ENCODE measurements around the gene CAMK4. TPM values are rescaled to one million over a fixed set of nuclear protein-coding genes. Genes with fewer than 3 reads are reported as not detected.

The CAMK4 gene
- total and polyA plus RNA-seq, 2 donors (not counting 1 experiment from before 2014, with no cell fraction given), result 0.83 to 5.9 TPM

- no peaks in the 10 kb centered on the region for H3K79me2 ChIP-seq (ENCODE audit: control insufficient read depth, insufficient read depth, low read length)
- peaks cover 2% of the 10 kb centered on the region for H3K4me1 ChIP-seq (ENCODE audit: control insufficient read depth, extremely low read depth, insufficient read depth, low read length)
- no peaks in the 10 kb centered on the region for H3K9me3 ChIP-seq (ENCODE audit: control insufficient read depth, insufficient read depth, low read depth, low read length)
- no peaks in the 10 kb centered on the region for H4K20me1 ChIP-seq (ENCODE audit: control insufficient read depth, extremely low read depth, insufficient read depth, low read length)
- H3K4me2 ChIP-seq (ENCODE audit: extremely low read depth, insufficient read depth, low read length), result no peak overlapping the region
- no peak overlapping the region for H3K9ac ChIP-seq (ENCODE audit: insufficient read depth, low read length)
- no peaks in the 10 kb centered on the region for H3K27me3 ChIP-seq (ENCODE audit: control insufficient read depth, insufficient read depth, low read length)
- no peak for TF ChIP-seq EZH2 (IDR thresholded peaks at IDR 0.05; ENCODE audit: low read length, missing control alignments)
- TF ChIP-seq, protein P1, sequence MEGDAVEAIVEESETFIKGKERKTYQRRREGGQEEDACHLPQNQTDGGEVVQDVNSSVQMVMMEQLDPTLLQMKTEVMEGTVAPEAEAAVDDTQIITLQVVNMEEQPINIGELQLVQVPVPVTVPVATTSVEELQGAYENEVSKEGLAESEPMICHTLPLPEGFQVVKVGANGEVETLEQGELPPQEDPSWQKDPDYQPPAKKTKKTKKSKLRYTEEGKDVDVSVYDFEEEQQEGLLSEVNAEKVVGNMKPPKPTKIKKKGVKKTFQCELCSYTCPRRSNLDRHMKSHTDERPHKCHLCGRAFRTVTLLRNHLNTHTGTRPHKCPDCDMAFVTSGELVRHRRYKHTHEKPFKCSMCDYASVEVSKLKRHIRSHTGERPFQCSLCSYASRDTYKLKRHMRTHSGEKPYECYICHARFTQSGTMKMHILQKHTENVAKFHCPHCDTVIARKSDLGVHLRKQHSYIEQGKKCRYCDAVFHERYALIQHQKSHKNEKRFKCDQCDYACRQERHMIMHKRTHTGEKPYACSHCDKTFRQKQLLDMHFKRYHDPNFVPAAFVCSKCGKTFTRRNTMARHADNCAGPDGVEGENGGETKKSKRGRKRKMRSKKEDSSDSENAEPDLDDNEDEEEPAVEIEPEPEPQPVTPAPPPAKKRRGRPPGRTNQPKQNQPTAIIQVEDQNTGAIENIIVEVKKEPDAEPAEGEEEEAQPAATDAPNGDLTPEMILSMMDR (conservative IDR thresholded peaks at IDR 0.05 in 1 of 2, IDR thresholded peaks at IDR 0.05 in 1 of 2; ENCODE audit: low read depth in 1 of 2, low read length in 2 of 2), result no peak
- no peak overlapping the region for H3K4me3 ChIP-seq (replicated peaks in 1 of 4; ENCODE audit: control extremely low read depth in 1 of 4, insufficient read depth in 1 of 4, low read depth in 3 of 4, low read length in 4 of 4)
- DNase-seq (ENCODE audit: low read depth in 2 of 2), result no peak
- no peaks in the 10 kb centered on the region for H3K36me3 ChIP-seq (ENCODE audit: control insufficient read depth, insufficient read depth, low read length)
- H2AFZ ChIP-seq (ENCODE audit: low read length), result no peak overlapping the region
- H3K27ac ChIP-seq (ENCODE audit: insufficient read depth, low read length), result no peak overlapping the region
Observed at GRCh38 chr5:111385970-111386831, 162.0 kb downstream of the CAMK4 start.

DNA sequence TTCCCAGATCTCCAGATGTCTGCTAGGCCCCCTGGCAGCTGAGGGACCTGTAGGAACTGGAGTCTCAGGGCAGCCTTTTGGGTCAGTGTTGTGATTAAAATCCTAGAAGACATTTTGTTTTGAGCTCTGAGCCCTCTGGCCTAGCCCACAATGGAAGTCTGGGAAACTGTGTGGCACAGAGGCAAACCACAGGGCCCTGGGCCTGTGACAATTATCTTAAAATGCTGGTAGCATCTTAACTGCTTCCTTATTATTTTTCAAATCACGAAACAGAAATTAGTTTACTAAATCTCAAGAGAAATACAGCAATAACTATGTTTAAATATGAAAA is 162.6 kb downstream of the CAMK4 start:
- no peak overlapping the region for H3K27ac ChIP-seq (ENCODE audit: insufficient read depth, low read length)
- no peak overlapping the region for H2AFZ ChIP-seq (ENCODE audit: low read length)
- H3K4me1 ChIP-seq (ENCODE audit: control insufficient read depth, extremely low read depth, insufficient read depth, low read length), result peaks cover 2% of the 10 kb centered on the region

GRCh38 chr5:111387361-111387760 is 163.2 kb downstream of the CAMK4 start:
- Histone ChIP-seq H3K4me2 (ENCODE audit: extremely low read depth, insufficient read depth, low read length) (no peak overlapping the region), H3K79me2 (ENCODE audit: control insufficient read depth, insufficient read depth, low read length) (no peaks in the 10 kb centered on the region), H2AFZ (ENCODE audit: low read length) (no peak overlapping the region), H3K27ac (ENCODE audit: insufficient read depth, low read length) (no peak overlapping the region), H3K4me3 (replicated peaks in 1 of 4; ENCODE audit: control extremely low read depth in 1 of 4, insufficient read depth in 1 of 4, low read depth in 3 of 4, low read length in 4 of 4) (no peak overlapping the region), H3K36me3 (ENCODE audit: control insufficient read depth, insufficient read depth, low read length) (no peaks in the 10 kb centered on the region), H3K27me3 (ENCODE audit: control insufficient read depth, insufficient read depth, low read length) (no peaks in the 10 kb centered on the region), H3K9me3 (ENCODE audit: control insufficient read depth, insufficient read depth, low read depth, low read length) (no peaks in the 10 kb centered on the region), H3K9ac (ENCODE audit: insufficient read depth, low read length) (no peak overlapping the region), H3K4me1 (ENCODE audit: control insufficient read depth, extremely low read depth, insufficient read depth, low read length) (peaks cover 2% of the 10 kb centered on the region), H4K20me1 (ENCODE audit: control insufficient read depth, extremely low read depth, insufficient read depth, low read length) (no peaks in the 10 kb centered on the region)
- DNase-seq (ENCODE audit: low read depth in 2 of 2), result no peak
- TF ChIP-seq, protein P1 (conservative IDR thresholded peaks at IDR 0.05 in 1 of 2, IDR thresholded peaks at IDR 0.05 in 1 of 2; ENCODE audit: low read depth in 1 of 2, low read length in 2 of 2), result no peak
- TF ChIP-seq EZH2 (IDR thresholded peaks at IDR 0.05; ENCODE audit: low read length, missing control alignments), result no peak

More for the DNA sequence above, 162.6 kb downstream of the CAMK4 start:
- no peaks in the 10 kb centered on the region for H3K9me3 ChIP-seq (ENCODE audit: control insufficient read depth, insufficient read depth, low read depth, low read length)
- no peak overlapping the region for H3K4me2 ChIP-seq (ENCODE audit: extremely low read depth, insufficient read depth, low read length)
- H3K36me3 ChIP-seq (ENCODE audit: control insufficient read depth, insufficient read depth, low read length), result no peaks in the 10 kb centered on the region
- no peaks in the 10 kb centered on the region for H3K27me3 ChIP-seq (ENCODE audit: control insufficient read depth, insufficient read depth, low read length)
- no peaks in the 10 kb centered on the region for H4K20me1 ChIP-seq (ENCODE audit: control insufficient read depth, extremely low read depth, insufficient read depth, low read length)
- no peaks in the 10 kb centered on the region for H3K79me2 ChIP-seq (ENCODE audit: control insufficient read depth, insufficient read depth, low read length)
- H3K9ac ChIP-seq (ENCODE audit: insufficient read depth, low read length), result no peak overlapping the region
- H3K4me3 ChIP-seq (replicated peaks in 1 of 4; ENCODE audit: control extremely low read depth in 1 of 4, insufficient read depth in 1 of 4, low read depth in 3 of 4, low read length in 4 of 4), result no peak overlapping the region
- TF ChIP-seq, protein P1 (conservative IDR thresholded peaks at IDR 0.05 in 1 of 2, IDR thresholded peaks at IDR 0.05 in 1 of 2; ENCODE audit: low read depth in 1 of 2, low read length in 2 of 2), result no peak
- TF ChIP-seq EZH2 (IDR thresholded peaks at IDR 0.05; ENCODE audit: low read length, missing control alignments), result no peak
- DNase-seq (ENCODE audit: low read depth in 2 of 2), result no peak

Measured in fibroblast of lung (primary cell).